ENCODE data around the gene C20orf144.

GRCh38 chr20:33679758-33680485 lies 17.8 kb downstream of the C20orf144 start:
- no peak for TF ChIP-seq CTCF (conservative IDR thresholded peaks at IDR 0.05 in 1 of 2, IDR thresholded peaks at IDR 0.05 in 1 of 2; ENCODE audit: extremely low read depth in 1 of 2, insufficient read depth in 1 of 2, low read depth in 1 of 2, low read length in 2 of 2)
- no peak for TF ChIP-seq EZH2 (IDR thresholded peaks at IDR 0.05; ENCODE audit: borderline replicate concordance, low read length)

All from mammary epithelial cell (primary cell).